Gastroesophageal sphincter (tissue), 3 donors: ENCODE data around the gene MLLT10.

Source experiments
- CTCF ChIP-seq, 4 experiments: fragments of 200-600 bp in 2 of 4; fragments of 450-650 bp in 2 of 4; sonication (generic) in 1 of 4; IDR thresholded peaks; one replicate each; pipeline ENCODE4 v1.5.1; 2017 to 2019; ENCODE audit warnings: antibody characterized with exemption in 4 of 4, mild to moderate bottlenecking in 2 of 4, moderate library complexity in 2 of 4
- EP300 ChIP-seq: sonication (generic); formaldehyde crosslinking; IDR thresholded peaks from one replicate; pipeline ENCODE4 v1.6.1; 2017; ENCODE audit warnings: antibody characterized with exemption, mild to moderate bottlenecking
- POLR2A ChIP-seq, 2 donors: fragments of 450-650 bp; IDR thresholded peaks; one replicate each; pipeline ENCODE4 v1.6.1; 2017; ENCODE audit warnings: antibody characterized with exemption in 2 of 2, mild to moderate bottlenecking in 2 of 2, moderate library complexity in 1 of 2
- POLR2AphosphoS5 ChIP-seq: sonication (generic); formaldehyde crosslinking; IDR thresholded peaks from one replicate; pipeline ENCODE4 v1.6.1; 2017; ENCODE audit warnings: antibody characterized with exemption

- no peak for TF ChIP-seq CTCF (IDR thresholded peaks at IDR 0.05)
- no peak for TF ChIP-seq POLR2A (IDR thresholded peaks at IDR 0.05)
- TF ChIP-seq POLR2AphosphoS5: no peak
- TF ChIP-seq EP300: no peak
These were observed 199.7 kb downstream of the MLLT10 start for GRCh38 chr10:21733710-21734109.
